GM15510 (cell line): ENCODE measurements around the gene HTR5A.

ENCODE experiments used
- POLR2A ChIP-seq: IDR thresholded peaks from 3 replicates; pipeline ENCODE4 v1.6.1; 2011; ENCODE audit warnings: borderline replicate concordance; ENCODE audit not compliant: insufficient read length; ENCODE audit errors: extremely low read depth

Gene HTR5A

GRCh38 chr7:155109121-155109520 is 39.0 kb downstream of the HTR5A start:
- no peak for TF ChIP-seq POLR2A

DNA sequence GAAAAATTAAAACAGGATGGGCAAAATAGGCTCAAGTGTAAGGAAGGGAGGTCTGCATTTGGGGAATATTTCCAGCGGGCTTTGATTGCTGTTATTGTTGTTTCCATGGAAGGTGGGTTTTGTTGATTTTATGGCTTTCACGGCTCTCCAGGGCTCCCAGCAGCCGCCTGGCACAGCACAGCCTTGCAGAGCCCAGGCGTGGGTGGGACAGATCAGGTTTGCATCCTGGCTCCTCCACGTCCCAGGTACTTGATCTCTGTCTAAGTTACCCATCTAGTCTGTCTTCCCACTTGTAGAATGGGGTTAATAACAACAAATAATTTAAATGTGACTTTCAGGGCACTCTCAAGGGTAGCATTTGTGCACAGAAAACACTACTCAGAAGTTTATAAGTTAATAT is 45.2 kb downstream of the HTR5A start:
- no peak for TF ChIP-seq POLR2A

GRCh38 chr7:155119801-155120382 is 49.8 kb downstream of the HTR5A start:
- TF ChIP-seq POLR2A, result no peak

GRCh38 chr7:155120460-155120859 is 50.3 kb downstream of the HTR5A start:
- TF ChIP-seq POLR2A, result no peak

DNA sequence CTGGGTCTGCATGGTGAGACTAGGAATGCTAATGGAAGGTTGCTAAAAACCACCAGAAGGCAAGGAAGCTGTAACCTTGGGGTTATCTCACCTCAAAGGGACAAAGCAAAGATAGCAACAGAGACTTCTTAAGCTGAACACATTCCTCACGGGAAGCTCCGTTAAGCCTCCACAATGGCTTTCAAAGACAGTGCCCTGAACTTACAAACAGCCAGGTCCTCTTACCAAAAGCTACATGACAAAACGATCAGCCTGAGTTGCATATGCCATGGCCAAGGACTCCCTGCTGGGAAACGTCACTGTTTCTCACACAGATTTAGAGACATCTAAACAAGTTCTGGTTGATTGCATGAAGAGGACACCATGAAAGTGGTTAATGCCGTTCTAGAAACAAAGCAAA is 52.7 kb downstream of the HTR5A start:
- TF ChIP-seq POLR2A, result no peak

GRCh38 chr7:155123413-155123812 is 53.3 kb downstream of the HTR5A start:
- no peak for TF ChIP-seq POLR2A

DNA sequence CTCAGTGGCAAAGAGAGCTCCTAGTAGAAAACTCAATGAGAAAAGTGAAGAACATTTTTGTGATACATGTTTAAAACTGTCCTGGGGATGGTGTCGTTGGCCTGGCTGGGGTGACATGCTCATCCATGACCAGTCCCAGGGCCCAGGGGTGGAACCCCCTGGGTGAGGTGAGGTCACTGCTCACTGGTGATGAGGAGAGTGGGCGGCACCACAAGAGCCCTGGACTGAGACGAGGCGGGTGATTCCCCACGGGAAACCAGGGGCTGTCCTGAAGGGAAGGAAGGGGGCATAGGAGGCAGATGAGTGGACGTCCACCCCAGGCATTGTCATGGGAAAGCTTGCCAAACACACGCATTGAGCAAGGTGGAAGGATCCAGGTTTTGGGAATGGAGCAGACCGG is 54.6 kb downstream of the HTR5A start:
- TF ChIP-seq POLR2A, result no peak

DNA sequence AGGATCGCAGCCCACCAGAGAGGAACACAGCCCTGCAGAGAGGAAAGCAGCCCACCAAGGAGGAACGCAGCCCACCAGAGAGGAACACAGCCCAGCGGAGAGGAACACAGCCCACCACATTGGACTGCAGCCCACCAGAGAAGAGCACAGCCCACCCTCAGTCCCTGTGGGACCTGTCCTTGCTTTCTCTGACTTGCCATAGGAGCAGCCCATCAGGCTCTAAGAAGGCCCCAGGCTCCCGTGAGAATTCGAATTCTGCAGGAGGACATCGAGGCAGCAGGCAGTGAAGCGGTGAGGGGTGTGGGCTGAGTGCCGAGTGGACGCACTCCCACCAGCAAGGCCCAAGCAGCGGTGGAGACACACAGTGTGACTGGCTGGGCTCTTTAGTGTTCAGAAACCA is 59.1 kb downstream of the HTR5A start:
- TF ChIP-seq POLR2A, result no peak

GRCh38 chr7:155129789-155130188 is 59.7 kb downstream of the HTR5A start:
- TF ChIP-seq POLR2A, result no peak

DNA sequence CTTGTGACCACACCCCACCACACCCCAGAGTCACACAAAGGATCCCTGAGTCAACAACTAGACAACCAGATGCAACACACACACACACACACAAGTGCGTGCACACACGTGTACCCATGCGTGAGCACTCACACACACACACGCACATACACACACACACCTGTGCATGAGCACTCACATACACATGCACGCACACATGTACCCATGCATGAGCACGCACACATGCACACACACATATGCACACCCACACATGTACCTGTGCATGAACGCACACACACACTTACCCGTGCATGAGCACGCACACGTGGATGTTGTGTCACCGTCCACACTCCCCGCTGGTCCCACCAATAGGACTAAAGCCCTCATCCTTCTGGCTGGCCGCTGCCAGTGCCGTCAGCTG is 60.4 kb downstream of the HTR5A start:
- no peak for TF ChIP-seq POLR2A

GRCh38 chr7:155131090-155131489 is 61.0 kb downstream of the HTR5A start:
- TF ChIP-seq POLR2A, result no peak

- TF ChIP-seq POLR2A, result no peak
Observed at GRCh38 chr7:155132431-155132830, 62.3 kb downstream of the HTR5A start.

GRCh38 chr7:155136619-155137243 is 66.6 kb downstream of the HTR5A start:
- no peak for TF ChIP-seq POLR2A
